HG03354 (cell line): ENCODE measurements around the gene BAIAP2L1.
A peak's percentile ranks its signal among the peaks of the same experiment; 100 is the strongest.

ENCODE experiments used
- ATAC-seq: cut with Tn5 transposase; IDR thresholded peaks from one replicate; pipeline ENCODE4 v1.9.1; 2021; ENCODE audit warnings: mild to moderate bottlenecking; ENCODE audit not compliant: unreplicated experiment, poor library complexity, severe bottlenecking

The BAIAP2L1 gene

DNA sequence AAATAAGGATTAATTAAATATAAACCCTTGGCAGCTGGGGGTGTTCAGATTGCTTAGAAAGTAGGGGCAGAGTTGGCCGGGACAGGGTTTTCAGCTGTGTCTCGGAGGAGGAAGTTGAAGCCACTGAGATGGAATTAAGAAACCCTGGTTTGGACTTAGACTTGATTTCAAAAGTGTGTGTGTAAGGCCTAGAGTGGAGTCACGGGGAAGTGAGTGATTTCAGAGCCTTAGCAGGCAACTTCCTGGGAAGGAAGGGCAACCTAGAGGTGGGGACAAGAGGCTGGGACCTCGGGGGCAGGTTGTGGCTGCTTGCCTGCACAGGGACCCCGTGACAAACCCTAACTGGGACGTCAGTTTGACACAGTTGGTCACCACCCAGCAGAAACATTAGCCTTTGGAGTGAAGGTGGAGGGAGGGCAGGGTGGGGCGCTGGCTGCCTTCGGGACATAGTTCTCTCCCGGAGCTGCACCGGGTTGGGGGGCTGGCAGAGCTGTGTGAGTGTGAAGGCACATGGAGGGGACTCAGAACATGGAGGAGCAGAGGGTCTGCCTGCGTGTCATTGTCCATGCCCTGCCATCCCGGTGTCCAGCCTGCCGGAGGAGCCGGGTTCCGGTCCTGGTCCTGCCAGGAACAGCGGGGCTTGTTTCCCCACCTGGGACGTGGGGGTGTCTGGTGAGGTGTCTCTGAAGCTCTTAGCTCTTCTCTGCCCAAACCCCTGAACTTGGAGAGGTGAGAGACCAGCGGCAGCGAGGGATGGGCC is 117.6 kb downstream of the BAIAP2L1 start:
- no peak for ATAC-seq

DNA sequence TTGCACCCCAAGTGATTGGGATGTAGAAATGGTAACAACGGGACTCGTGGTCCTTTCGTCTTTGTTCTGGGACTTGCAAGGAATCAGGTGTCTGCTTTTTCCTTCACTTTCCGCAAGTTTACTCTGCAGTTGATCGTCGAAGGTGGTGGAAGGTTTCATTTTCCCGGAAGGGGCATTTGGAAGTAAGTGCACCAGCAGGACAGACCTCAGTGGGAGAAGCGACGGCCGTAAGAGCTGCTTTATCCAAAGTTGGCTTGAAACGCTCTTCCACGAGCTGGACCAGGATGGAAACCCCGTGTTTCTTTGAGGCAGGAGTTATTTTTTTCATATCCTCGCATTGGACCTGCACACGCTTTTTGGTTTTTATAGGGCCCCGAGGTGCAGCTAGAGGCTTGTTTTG is 118.2 kb downstream of the BAIAP2L1 start:
- ATAC-seq, result no peak

DNA sequence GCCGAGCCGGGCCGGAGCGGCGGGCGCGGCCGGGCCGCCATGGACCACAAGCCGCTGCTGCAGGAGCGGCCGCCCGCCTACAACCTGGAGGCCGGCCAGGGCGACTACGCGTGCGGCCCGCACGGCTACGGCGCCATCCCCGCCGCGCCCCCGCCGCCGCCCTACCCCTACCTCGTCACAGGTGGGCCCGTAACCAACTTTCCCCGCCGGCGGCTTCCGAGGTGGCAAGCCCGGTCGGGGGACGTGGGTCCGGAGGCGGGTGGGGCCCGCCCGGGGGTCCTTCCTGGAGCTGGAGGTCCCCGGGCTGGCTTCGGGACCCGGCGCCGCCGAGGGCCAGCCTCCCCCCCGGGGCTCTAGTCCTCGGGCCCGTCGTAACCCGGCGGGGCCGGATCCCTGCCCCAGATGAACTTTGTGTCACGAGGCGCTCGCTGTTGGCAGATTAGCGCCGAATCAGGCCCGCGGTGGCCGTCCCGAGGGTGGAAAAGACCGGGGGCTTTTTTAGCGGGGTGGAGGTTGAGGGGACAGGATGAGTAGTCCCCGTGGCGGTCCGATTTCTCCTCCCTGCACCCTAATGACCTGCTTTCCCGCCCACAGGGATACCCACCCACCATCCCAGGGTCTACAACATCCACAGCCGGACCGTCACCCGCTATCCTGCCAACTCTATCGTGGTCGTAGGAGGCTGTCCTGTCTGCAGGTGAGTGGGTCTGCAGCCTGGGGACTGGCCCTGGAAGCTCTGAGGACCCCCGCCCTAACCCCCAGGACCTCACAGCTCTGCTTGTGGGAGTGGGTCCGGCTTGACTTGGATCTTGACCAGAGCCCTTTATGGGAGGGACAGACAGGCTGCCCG is 118.9 kb downstream of the BAIAP2L1 start:
- ATAC-seq, result peak; percentile 49

DNA sequence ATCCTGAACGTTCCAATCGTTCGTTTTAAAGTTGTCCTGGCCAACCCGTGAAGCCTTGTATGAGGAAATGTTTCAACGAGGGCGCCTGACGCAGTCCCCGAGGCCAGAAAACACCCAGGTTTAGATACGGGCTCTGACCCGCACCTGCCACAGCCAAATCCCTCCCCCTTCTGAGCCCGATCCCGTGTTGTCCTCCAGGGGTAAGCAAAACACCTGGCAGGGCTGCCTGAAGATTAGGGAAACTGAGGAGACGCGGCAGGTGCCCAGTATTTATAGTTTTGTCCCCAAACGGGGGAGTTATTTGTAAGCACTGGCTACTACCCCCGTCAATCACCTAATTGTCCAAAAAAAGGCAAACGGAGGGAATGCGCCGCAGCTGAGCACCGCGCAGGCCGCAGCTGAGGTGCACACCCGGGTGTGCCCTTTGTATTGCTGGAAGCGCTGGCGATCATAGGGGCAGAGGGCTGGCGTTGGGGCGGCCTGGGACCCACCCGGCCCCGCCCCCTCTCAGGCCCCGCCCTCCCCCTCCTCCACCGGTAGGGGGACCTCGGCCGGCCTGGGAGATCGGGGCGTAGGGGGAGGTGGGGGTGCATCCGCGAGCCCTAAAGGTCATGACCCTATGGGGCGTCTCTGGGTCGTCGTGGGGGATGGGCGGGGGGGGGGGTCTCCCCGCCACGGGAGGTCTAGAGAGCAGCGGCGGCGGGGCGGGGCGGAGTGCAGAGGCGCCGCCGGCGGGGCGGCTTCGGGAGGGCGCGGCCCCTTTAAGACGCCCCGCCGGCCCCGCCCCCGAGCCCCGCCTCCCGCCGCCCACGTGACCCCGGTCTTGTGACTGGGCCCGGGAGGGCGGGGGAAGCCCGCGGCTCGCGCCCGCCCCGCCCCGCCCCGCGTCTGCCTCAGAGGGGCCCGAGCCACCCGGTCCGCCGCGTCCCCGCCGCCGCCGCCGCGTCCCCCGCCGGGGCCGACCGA is 119.8 kb downstream of the BAIAP2L1 start, which contains the start of gene BRI3:
Gene BRI3, plus strand, starts transcription at position 896 of the 966 bp plus-strand sequence. CDS start 110 bp downstream, outside the sequence.
- ATAC-seq, result peak; percentile 80

DNA sequence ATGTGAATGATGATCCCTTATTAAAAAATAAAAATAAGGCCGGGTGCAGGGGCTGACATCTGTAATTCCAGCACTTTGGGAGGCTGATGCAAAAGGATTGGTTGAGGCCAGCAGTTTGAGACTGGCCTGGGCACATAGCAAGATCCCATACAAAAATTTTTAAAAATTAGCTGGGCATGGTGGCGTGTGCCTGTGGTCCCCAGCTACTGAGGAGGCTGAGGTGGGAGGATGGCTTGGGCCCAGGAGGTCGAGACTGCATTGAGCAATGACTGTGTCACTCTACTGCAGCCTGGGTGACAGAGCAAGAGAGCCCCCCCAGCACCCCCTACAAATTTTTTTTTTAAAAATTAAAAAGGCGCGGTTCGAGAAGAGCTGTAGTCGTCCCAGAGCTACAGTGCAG is 120.6 kb downstream of the BAIAP2L1 start:
- no peak for ATAC-seq

DNA sequence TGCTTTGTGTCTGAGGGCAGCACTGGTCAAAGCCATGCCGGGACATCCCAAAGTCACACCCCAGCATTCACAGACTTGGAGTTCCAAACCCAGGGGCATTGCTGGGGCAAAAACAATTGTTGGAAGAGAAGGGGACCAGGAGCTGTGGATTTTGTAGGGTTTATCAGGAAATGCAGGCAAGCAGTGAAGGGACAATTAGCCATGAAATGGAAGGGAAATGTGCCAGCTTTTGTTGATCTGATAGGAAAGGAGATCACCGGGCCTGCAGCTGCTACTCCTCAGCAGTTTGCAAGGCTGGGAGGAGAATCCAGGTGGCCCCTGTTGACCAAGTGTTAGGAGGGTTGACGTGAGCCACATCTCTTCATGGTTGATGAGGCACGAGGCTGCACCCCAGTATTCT is 122.0 kb downstream of the BAIAP2L1 start:
- no peak for ATAC-seq

DNA sequence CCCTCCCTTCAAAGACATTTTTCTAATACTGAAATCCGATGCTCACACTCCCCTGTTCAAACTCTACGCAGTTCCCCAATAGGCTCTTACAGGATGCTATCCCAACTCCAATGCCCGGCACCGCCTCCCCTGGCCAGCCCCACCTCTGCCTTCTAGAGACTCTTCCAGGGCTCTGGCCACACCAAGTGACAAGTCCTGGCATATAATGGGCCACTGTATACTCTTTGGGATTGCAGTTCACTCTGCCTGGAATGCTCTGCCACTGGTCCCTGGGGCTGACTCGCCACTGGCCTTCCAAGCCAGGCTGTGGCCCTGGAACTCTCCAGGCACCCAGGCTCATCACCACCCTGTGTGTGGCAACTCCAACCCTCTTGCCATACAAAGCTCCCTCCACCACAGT is 122.5 kb downstream of the BAIAP2L1 start:
- ATAC-seq, result no peak

DNA sequence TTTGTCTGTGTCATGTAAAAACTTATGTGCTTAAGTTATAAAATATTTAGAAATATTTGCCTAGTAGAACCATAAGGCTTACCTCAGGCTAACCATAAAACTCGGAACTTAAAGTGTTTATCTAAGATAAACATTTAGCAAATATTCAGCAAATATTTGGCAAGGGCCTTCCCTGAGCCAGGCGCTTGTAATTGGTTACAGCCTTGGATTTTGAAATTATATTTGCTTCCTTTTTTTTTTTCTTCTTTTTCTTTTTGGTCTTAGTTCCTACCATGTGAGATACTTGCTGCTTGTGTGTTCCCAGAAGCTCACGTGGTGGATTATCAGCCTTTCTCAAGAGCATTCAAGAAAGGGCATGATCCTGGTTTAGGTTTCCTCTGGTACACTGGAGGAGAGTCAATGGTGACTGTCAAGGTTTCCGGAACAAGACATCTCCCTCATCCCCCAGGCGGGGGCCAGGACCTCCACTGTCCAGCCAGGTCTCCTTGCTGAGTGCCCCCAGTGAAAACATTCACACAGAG is 124.6 kb downstream of the BAIAP2L1 start:
- no peak for ATAC-seq

DNA sequence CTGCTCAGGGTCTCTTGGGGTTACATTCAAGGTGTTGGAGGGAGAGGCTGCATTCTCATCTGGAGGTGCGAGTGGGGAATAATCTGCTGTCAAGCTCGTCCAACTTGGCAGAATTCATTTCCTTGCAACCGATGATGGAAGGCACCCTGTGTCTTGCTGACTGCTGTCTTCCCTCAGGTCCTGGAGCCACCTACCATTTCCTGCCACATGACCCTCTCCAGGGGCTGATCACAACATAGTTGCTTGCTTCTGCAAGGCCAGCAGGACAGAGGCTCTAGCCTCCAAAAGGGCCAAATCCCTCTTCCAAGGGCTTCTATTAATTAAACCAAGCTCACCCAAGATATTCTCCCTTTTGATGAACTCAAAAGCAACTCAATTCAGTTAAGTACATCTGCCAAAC is 133.6 kb downstream of the BAIAP2L1 start:
- no peak for ATAC-seq

DNA sequence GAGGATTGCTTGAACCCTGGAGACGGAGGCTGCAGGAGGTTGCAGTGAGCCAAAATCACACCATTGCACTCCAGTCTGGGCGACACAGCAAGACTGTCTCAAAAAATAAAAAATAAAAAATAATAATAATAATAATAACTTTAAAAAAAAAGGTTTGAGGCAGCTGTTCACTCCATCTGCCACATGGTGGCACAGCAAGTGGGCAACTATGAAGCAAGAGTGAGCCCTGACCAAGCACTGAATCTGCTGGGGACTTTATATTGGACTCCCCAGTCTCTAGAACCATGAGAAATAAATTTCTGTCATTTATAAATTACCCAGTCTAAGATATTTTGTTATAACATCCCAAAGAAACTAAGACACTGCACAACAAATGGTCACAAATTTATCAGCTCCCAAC is 134.1 kb downstream of the BAIAP2L1 start:
- ATAC-seq, result no peak

DNA sequence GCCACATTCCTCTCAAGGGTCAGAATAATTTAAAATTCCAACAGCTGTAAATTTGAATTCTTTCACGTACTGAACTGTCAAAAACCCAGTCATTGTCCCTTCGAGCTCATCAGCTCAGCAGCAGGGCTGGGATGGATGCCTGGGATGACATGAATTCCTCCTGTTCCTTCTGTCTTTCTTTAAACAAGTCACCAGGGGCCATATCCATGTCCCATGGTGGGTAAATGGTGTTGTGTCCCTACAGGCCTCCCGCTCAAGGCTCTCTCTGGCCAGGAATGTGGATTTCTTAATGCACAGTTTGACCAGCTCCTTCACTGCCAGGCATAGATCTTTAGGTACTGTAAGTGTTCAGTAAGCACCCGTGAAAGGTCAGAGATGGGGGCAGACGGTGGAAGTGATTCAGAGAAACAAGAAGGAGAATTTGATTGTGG is 135.0 kb downstream of the BAIAP2L1 start:
- ATAC-seq, result no peak

DNA sequence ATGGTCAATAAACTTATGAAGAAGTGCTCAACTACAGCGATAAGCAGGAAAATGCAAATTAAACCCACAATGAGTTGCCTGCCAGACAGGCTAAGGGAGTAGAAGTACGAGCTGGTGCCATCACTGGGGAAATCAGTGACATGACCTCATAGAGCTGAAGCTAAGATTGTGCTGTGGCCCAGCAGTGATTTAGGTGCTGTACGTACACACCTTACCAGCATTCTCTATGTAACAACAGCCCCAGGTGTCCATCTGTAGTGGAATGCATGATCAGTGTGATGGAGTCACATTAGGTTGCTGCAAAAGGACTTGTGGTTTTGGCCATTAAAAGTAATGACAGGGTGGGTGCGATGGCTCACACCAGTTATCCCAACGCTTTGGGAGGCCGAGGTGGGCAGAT is 143.2 kb downstream of the BAIAP2L1 start:
- ATAC-seq, result no peak

DNA sequence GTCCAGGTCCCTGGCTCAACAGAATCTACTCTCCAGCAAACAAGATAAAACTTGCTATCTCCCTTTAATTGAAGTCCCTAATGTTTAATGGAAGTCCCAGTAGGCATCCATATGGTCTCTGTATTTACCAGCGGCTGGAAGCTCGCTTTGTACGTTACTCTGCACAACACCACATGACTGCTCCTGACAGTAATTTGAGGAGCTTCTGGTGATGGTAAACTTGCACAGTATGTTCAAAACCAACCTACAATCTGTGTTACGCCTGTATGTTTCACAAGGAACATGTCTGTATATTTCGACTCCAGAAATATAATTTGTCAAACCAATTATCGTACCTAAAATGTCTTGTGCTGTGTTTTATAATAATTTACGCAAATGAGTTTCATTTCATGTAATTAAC is 144.5 kb downstream of the BAIAP2L1 start:
- ATAC-seq, result no peak

DNA sequence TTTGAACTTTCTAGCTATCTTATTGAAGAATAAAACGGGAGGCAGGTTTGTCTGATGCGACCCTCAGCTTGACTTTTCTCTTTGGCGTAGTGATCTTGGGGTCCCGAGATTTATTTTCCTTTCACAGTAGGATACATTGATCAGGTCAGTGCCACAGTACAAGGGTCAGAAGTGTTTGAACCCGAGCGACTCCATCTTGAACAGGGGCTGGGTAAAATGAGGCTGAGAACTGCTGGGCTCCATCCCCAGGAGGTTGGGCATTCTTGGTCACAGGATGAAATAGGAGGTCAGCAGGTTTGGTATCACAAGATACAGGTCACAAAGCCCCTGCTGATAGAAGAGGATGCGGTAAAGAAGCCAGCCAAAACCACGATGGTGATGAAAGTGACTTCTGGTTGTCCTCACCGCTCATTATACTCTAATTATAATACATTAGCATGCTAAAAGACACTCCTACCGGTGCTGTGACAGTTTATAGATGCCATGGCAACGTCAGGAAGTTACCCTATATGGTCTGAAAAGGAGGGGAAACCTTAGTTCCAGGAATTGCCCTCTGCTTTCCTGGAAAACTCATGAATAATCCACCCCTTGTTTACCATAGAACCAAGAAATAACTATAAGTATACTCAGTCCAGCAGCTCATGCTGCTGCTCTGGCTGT is 145.8 kb downstream of the BAIAP2L1 start:
- ATAC-seq, result no peak

DNA sequence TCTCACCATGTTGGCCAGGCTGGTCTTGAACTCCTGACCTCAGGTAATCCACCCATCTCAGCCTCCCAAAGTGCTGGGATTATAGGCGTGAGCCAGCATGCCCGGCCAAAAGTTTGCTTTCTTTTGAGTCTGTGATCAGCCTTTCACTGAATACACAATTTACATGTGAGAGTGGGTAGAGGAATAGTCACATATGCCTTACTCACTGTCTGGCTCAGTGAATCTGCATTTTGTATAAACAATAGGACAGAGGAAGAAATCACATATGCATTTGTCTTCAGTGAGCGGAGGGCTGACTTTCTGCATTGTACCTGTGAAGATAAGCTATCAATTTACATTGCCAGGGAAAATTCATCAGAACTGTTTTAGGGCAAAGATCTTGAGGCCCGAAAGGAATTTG is 146.4 kb downstream of the BAIAP2L1 start:
- ATAC-seq, result no peak

DNA sequence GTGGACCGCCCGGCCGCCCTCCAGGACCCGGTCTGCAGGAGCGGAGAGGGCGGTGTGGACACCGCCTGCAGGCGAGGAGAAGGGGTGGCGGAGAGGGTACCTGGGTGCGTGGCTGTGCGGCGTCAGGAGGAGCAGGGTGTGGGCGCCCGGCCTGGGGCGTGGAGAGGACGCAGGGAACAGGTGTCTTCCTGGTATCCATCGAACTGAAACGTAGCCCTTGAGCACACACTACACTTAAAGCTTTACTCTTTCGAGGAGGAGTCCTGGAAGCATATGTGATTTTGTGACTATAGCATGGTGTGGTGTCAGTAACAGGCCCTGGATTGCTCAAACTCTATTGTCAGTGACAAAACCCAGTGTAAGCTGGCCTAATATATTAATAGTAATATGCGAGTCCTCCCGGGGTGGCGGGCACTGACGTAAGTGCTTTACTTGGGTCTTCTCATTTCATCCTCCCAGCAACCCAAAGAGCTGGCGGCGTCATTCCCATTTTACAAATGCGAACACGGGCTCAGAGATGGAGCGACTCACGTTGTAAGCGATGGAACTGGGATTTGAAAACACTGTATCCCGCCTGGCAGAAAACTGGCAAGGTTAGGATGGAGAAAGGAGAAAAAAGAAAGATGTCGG is 148.3 kb downstream of the BAIAP2L1 start:
- ATAC-seq, result peak; percentile 34

DNA sequence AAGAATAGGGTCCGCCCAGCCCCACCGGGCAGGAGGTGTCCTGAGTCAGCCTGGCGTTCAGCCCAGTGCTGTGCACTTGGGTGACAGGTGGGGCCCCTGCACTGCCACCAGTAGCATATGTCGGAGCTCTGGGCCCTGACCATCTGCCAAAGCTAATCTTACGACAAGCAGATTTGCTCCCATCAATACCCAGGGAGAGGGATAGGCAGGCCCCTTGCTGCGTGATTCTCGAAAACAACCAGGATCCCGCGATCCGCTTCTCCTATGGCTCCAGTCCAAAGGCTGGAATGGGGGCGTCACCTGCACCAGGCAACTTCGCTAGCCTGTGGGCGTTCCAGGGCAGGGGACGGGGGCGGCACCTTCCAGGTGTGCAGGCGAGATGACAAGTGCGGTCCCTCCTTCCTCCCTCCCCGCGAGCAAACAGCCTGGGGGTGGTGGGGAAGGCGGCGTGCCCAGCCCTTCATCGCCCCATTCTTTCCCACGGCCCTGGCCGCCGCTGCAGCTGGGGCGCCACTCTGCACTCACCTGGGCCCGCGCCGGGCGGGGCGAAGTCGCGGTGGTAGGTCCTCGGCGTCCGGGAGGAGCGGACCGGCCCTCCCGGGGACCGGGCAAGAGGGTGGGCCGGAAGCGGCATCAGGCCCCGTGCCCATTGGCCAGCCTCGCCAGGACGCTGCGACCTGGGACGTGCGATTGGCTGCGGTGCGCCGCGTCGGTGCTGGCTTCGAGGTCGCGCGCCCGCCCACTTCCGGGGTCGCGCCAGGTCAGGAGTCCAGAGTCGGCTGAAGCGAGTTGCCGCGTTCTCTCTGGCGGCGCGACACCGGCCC is 149.1 kb downstream of the BAIAP2L1 start, which contains the start of gene TECPR1:
Gene TECPR1, minus strand, starts transcription at position 632 of the 824 bp plus-strand sequence. CDS start 6,086 bp downstream, outside the sequence.
- ATAC-seq, result peak; percentile 98

DNA sequence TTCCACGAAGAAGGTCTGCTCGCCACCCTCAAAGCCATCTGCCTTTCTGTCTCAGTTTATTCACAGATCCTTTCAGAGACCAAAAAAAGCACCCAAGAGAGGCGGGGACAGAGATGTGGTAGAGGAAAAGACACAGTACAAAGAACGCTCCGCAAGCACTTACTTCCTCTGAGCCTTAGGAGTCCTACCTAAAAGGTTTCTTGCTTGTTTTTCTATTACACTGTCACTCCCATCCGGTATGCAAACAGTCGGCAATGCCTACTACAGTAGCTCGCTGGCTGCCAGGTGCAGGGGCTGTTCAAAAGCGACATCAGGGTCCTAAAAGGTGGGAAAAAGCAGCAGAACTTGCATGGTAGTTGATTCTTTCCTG is 149.7 kb downstream of the BAIAP2L1 start:
- peak; percentile 29 for ATAC-seq
